Small intestine (tissue), 7 donors: ENCODE results near the gene KCNRG. TPM values are rescaled to one million over a fixed set of nuclear protein-coding genes. Genes with fewer than 3 reads are reported as not detected.
A peak's percentile ranks its signal among the peaks of the same experiment; 100 is the strongest.
"Not testable (repeated sequence)": the region's sequence is repeated elsewhere in the genome, so short reads cannot be mapped to it uniquely, and the experiment has no call there.

Experiments used
- DNase-seq, 2 donors: peaks; one replicate each; pipeline versions ENCODE4 v3.0.0 to v3.0.0-alpha.2; 2013
- FAIRE-seq: peaks from 2 replicates; lab custom pipeline; 2012; peaks lifted over from hg19 to GRCh38; lab: Jason Lieb, UNC
- H3K27ac ChIP-seq, 3 donors: one replicate each; pipeline ENCODE4 v1.5.1; 2013; ENCODE audit warnings: low read length in 2 of 3, mild to moderate bottlenecking in 2 of 3, control low read depth in 1 of 3, inconsistent platforms in 1 of 3, low read depth in 1 of 3, moderate library complexity in 1 of 3
- H3K27me3 ChIP-seq, 3 donors: one replicate each; pipeline ENCODE4 v1.6.1; 2013; ENCODE audit warnings: low read length in 3 of 3, inconsistent platforms in 1 of 3; ENCODE audit not compliant: control insufficient read depth in 3 of 3, insufficient read depth in 3 of 3
- H3K36me3 ChIP-seq, 3 donors: one replicate each; pipeline ENCODE4 v1.6.1; 2013; ENCODE audit warnings: low read length in 3 of 3, inconsistent platforms in 1 of 3, low read depth in 1 of 3, mild to moderate bottlenecking in 1 of 3, moderate library complexity in 1 of 3; ENCODE audit not compliant: control insufficient read depth in 3 of 3, insufficient read depth in 2 of 3
- H3K4me1 ChIP-seq, 3 donors: one replicate each; pipeline ENCODE4 v1.6.1; 2013; ENCODE audit warnings: low read length in 2 of 3, inconsistent platforms in 1 of 3, low read depth in 1 of 3, mild to moderate bottlenecking in 1 of 3, moderate library complexity in 1 of 3; ENCODE audit not compliant: control insufficient read depth in 3 of 3, insufficient read depth in 2 of 3
- H3K4me3 ChIP-seq, 3 donors: one replicate each; pipeline ENCODE4 v1.5.1; 2013; ENCODE audit warnings: low read length in 3 of 3, control low read depth in 1 of 3, inconsistent platforms in 1 of 3, low read depth in 1 of 3, mild to moderate bottlenecking in 1 of 3, moderate library complexity in 1 of 3
- H3K9me3 ChIP-seq, 2 donors: one replicate each; pipeline ENCODE4 v1.6.1; 2013; ENCODE audit warnings: low read depth in 1 of 2, low read length in 1 of 2; ENCODE audit not compliant: control insufficient read depth in 2 of 2, insufficient read depth in 1 of 2
- WGBS, 3 donors: extraction: QIAGEN DNeasy Blood & Tissue Kit; methylation state at CpG; one replicate each; pipeline ENCODE4 v1.1.7; 2013; 5-methylcytosine and 5-hydroxymethylcytosine counted together
- polyA plus RNA-seq, 4 donors: library from polyadenylated mRNA; stranded (reverse) in 3 of 4; unstranded in 1 of 4; fragments of 200-250 nt in 3 of 4; fragments of 120-200 nt in 1 of 4; gene quantifications; one replicate each; pipeline versions ENCODE4 v1.2.1 to v1.2.3, GENCODE V29; 2013
- donor health status: healthy with polysubstance abuse.
- donor health status: control.
- donor health status: control.
- donor health status: Bipolar disorder and iron deficiency.
- donor health status: healthy.

KCNRG gene
- polyA plus RNA-seq, 4 donors = 0.36 to 0.74 TPM; not detected in 2

DNA sequence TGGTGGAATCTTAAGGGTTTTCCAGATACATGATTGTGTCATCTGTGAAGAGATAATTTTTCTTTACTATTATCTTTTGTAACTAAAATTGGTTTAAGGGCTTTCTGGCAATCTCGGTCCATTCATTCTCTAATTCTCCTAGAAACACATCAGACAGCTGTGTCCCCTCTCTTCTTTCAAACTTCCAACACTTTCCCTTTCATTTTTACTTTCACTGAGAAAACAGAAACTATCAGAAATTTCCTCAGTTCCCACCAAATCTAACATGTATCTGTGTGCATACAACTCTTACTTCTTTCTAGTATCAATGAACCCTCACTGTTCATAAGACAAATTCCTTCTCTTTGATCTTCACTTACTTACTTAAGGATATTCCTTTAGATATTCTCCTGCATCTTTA is 40.2 kb downstream of the KCNRG start:
- no peak for DNase-seq
- peaks cover 0 to 10% (median 3%) of the 10 kb centered on the region in 3 donors for H3K36me3 ChIP-seq
- WGBS, 3 donors = 76 to 87% (median 82%) methylated on average over 1 of the region's 1 CpG
- no peak for FAIRE-seq
- H3K27me3 ChIP-seq = no peaks in the 10 kb centered on the region
- no peaks in the 10 kb centered on the region for H3K4me1 ChIP-seq
- no peak overlapping the region for H3K4me3 ChIP-seq
- H3K9me3 ChIP-seq = peaks cover 0 to 6% of the 10 kb centered on the region in 2 donors
- H3K27ac ChIP-seq = no peak overlapping the region

DNA sequence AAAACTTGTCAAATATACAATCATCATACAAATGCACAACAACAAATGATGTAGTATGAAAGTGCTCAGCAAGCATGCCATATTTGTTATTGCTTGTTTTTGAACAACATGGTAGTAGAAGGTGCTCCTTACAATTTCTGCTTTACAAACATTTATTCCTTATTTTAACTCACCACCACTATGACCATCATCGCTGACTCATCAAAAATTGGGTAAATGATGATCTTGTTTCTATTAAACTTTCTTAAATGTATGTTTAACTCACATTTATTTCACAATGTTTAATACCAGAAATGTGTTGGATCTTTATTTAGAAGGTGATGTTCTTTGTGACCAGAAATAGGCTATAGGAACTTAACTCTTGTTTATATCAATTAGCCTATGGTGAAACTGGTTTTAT is 45.5 kb downstream of the KCNRG start:
- Histone ChIP-seq H3K4me3 (no peak overlapping the region), H3K36me3 (peaks cover 0 to 14% (median 3%) of the 10 kb centered on the region in 3 donors), H3K27ac (no peak overlapping the region), H3K4me1 (no peaks in the 10 kb centered on the region), H3K9me3 (no peaks in the 10 kb centered on the region), H3K27me3 (no peaks in the 10 kb centered on the region)
- 97% methylated on average over 1 of the region's 1 CpG for WGBS, 3 donors
- DNase-seq = no peak
- FAIRE-seq = no peak

DNA sequence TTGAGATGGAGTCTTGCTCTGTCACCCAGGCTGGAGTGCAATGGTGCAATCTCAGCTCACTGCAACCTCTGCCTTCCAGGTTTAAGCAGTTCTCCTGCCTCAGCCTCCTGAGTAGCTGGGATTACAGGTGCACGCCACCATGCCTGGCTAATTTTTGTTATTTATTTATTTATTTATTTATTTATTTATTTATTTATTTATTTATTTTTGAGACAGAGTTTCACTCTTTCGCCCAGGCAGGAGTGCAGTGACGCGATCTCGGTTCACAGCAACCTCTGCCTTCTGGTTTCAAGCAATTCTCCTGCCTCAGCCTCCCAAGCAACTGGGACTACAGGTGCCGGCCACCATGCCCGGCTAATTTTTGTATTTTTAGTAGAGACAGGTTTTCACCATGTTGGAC is 47.1 kb downstream of the KCNRG start:
- FAIRE-seq, DNase-seq, H3K27me3 ChIP-seq, H3K9me3 ChIP-seq, H3K4me3 ChIP-seq, H3K27ac ChIP-seq, H3K4me1 ChIP-seq: not testable (repeated sequence)
- 97 to 99% (median 98%) methylated on average over 7 of the region's 7 CpGs for WGBS, 3 donors
- peaks cover 3 to 17% (median 3%) of the 10 kb centered on the region in 3 donors for H3K36me3 ChIP-seq

DNA sequence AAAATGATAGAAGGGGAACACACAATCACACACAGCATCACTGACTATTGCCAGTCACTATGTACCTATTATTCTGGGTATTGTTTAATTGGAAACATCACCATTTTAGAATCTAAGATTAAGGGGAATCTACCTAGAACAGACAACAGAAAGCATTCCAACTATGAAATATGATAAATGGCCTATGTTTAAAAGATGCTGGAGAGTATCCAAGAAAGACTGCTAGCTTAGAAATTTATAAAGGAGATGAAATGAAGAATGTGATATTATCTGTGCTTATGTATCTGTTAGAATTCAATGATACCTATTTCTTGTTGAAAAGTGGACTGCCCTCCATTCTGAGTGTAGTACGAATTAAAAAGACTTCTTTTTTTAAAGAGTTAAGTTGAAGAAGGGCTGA is 50.5 kb downstream of the KCNRG start:
- Histone ChIP-seq H3K4me1 (no peaks in the 10 kb centered on the region), H3K27ac (no peak overlapping the region), H3K4me3 (no peak overlapping the region), H3K36me3 (peaks cover 3 to 16% (median 3%) of the 10 kb centered on the region in 3 donors), H3K9me3 (no peaks in the 10 kb centered on the region), H3K27me3 (no peaks in the 10 kb centered on the region)
- no peak for DNase-seq
- WGBS, 3 donors = 86 to 96% (median 87%) methylated on average over 1 of the region's 1 CpG
- no peak for FAIRE-seq

DNA sequence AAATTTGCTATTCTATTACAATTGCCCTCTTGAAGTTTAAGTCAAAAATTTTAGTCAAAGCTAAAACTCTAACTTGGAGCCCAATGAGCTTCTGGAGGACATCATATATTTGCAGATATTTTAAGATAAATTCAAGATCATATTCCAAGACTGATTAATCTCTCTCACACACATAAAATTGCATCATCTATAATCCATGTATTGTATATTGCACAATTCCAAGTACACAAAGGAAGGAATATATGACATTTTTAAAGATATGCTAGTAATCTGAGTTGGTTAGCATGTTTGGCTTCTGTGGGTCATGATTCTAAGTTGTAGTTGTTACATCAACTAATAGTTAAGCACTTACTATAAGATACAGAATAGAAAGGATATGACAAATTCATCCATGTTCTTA is 53.3 kb downstream of the KCNRG start:
- Histone ChIP-seq H3K36me3 (peaks cover 3 to 14% (median 3%) of the 10 kb centered on the region in 3 donors), H3K9me3 (no peaks in the 10 kb centered on the region), H3K4me3 (no peak overlapping the region), H3K4me1 (peaks cover 0 to 4% (median 0%) of the 10 kb centered on the region in 3 donors), H3K27ac (no peak overlapping the region), H3K27me3 (no peaks in the 10 kb centered on the region)
- FAIRE-seq (peak; percentile 68), DNase-seq (no peak)

DNA sequence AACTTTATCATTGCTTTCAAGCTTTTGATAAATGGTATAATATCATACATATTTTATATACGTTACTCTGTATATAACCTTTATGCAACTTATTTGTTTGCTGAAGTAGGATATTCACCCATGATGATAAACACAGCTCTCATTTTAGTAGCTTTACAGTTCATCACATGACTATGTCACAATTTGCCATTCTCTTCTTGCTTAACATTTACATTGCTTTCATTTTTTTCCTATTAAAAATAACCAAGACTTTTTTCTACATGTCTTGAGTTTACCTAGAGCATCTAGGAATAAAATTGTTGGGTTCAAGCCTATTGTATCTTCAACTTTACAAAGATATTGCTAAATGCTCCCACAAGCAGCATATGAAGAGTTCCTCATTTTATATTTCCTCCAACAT is 54.0 kb downstream of the KCNRG start:
- peaks cover 3 to 14% (median 3%) of the 10 kb centered on the region in 3 donors for H3K36me3 ChIP-seq
- FAIRE-seq (no peak), DNase-seq (peak in 1 of 2 donors; percentile 41)
- no peaks in the 10 kb centered on the region for H3K9me3 ChIP-seq
- H3K4me1 ChIP-seq = peaks cover 0 to 4% (median 0%) of the 10 kb centered on the region in 3 donors
- no peak overlapping the region for H3K4me3 ChIP-seq
- 90 to 98% (median 93%) methylated on average over 1 of the region's 1 CpG for WGBS, 3 donors
- H3K27ac ChIP-seq = no peak overlapping the region
- H3K27me3 ChIP-seq = no peaks in the 10 kb centered on the region

DNA sequence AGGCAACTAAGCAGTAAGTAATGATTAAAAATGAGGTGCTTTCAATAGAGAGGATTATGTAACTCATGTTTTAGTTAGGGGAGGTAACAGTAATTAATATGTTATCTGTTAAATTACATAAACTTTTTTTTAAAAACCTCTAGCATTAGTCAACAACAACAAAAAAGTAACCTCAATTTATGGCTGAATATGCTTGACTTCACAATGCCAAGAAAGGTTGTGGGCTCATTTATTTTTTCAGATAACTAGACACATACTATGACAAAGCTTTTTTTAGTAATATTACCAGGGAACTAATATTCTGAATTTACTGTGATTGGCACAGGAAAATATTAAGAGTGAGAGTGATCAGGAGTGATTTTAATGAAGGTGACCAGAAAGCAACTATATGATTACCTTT is 54.9 kb downstream of the KCNRG start:
- FAIRE-seq (peak; percentile 59), DNase-seq (no peak)
- peaks cover 0 to 4% (median 0%) of the 10 kb centered on the region in 3 donors for H3K4me1 ChIP-seq
- H3K36me3 ChIP-seq = peaks cover 3 to 10% (median 3%) of the 10 kb centered on the region in 3 donors
- H3K4me3 ChIP-seq = no peak overlapping the region
- no peaks in the 10 kb centered on the region for H3K27me3 ChIP-seq
- no peak overlapping the region for H3K27ac ChIP-seq
- H3K9me3 ChIP-seq = no peaks in the 10 kb centered on the region

Other genes with a start within 250 kb of the KCNRG start
- 10 to 100 TPM; 14.3 to 24.5 (median 15.0) TPM for gene KPNA3, start 222.8 kb upstream of the KCNRG start, polyA plus RNA-seq
- 10 to 100 TPM in 1 of 4 donors, 1 to 10 TPM in 3; 7.0 to 11.9 (median 7.7) TPM for gene SPRYD7, start 79.1 kb upstream of the KCNRG start, polyA plus RNA-seq
- gene TRIM13, start 18.4 kb upstream of the KCNRG start, polyA plus RNA-seq = 10 to 100 TPM in 3 of 4 donors, 1 to 10 TPM in 1; 9.2 to 31.5 (median 10.9) TPM